HepG2 (cell line): ENCODE results near the gene SERPINA9. TPM values are rescaled to one million over a fixed set of nuclear protein-coding genes. Genes with fewer than 3 reads are reported as not detected.

Source experiments
- DMTF1 ChIP-seq: sonication (generic); formaldehyde crosslinking; IDR thresholded peaks from 2 replicates; pipeline ENCODE4 v1.4.0; 2020; ENCODE audit warnings: mild to moderate bottlenecking, missing genetic modification reagents
- ELF1 ChIP-seq: sonication (generic); formaldehyde crosslinking; IDR thresholded peaks from 2 replicates; pipeline ENCODE4 v1.4.0; 2020; ENCODE audit warnings: missing genetic modification reagents
- ERF ChIP-seq: IDR thresholded peaks from 2 replicates; pipeline ENCODE4 v1.6.1; 2018; ENCODE audit warnings: missing biosample characterization, missing genetic modification reagents
- HDAC1 ChIP-seq: sonication (generic); formaldehyde crosslinking; IDR thresholded peaks from 2 replicates; pipeline ENCODE4 v1.5.1; 2020; ENCODE audit warnings: mild to moderate bottlenecking, missing genetic modification reagents
- HOXA3 ChIP-seq: sonication (generic); formaldehyde crosslinking; IDR thresholded peaks from 2 replicates; pipeline ENCODE4 v1.5.0; 2020; ENCODE audit warnings: missing genetic modification reagents
- KAT8 ChIP-seq: IDR thresholded peaks from 2 replicates; pipeline ENCODE4 v1.6.1; 2016; ENCODE audit warnings: missing genetic modification reagents, missing compliant biosample characterization
- POGZ ChIP-seq: sonication (generic); formaldehyde crosslinking; IDR thresholded peaks from 2 replicates; pipeline ENCODE4 v1.4.0; 2020; ENCODE audit warnings: mild to moderate bottlenecking, missing genetic modification reagents
- POLR2A ChIP-seq, 2 experiments: IDR thresholded peaks; 2 replicates each; pipeline ENCODE4 v1.6.1; 2011; ENCODE audit warnings: low read depth in 2 of 2, low read length in 2 of 2, mild to moderate bottlenecking in 1 of 2, moderate library complexity in 1 of 2; ENCODE audit not compliant: insufficient read depth in 1 of 2
- PRDM4 ChIP-seq: sonication (generic); formaldehyde crosslinking; IDR thresholded peaks from 2 replicates; pipeline ENCODE4 v1.9.0; 2021; ENCODE audit warnings: missing genetic modification reagents, borderline replicate concordance
- SKIL ChIP-seq: sonication (generic); formaldehyde crosslinking; IDR thresholded peaks from 2 replicates; pipeline ENCODE4 v1.8.0; 2022; ENCODE audit warnings: missing genetic modification reagents, mild to moderate bottlenecking, moderate library complexity, borderline replicate concordance
- TBX3 ChIP-seq: fragments of 450-650 bp; IDR thresholded peaks from 2 replicates; pipeline ENCODE4 v1.6.1; 2017; ENCODE audit warnings: antibody characterized with exemption, mild to moderate bottlenecking, inconsistent platforms, borderline replicate concordance
- ZNF20 ChIP-seq: sonication (generic); formaldehyde crosslinking; IDR thresholded peaks from 2 replicates; pipeline ENCODE4 v1.4.0; 2020; ENCODE audit warnings: mild to moderate bottlenecking, moderate library complexity, missing genetic modification reagents
- ZNF597 ChIP-seq: sonication (generic); formaldehyde crosslinking; IDR thresholded peaks from 2 replicates; pipeline ENCODE4 v1.5.0; 2020; ENCODE audit warnings: missing genetic modification reagents
- ZNF747 ChIP-seq: sonication (generic); formaldehyde crosslinking; IDR thresholded peaks from 2 replicates; pipeline ENCODE4 v1.8.1; 2023; ENCODE audit warnings: missing genetic modification reagents, mild to moderate bottlenecking, borderline replicate concordance
- ZNF878 ChIP-seq: sonication (generic); formaldehyde crosslinking; IDR thresholded peaks from 2 replicates; pipeline ENCODE4 v1.8.1; 2023; ENCODE audit warnings: mild to moderate bottlenecking, missing genetic modification reagents, moderate library complexity
- polyA plus RNA-seq, 8 experiments: library from polyadenylated mRNA; depleted of rRNA in 3 of 8; stranded (reverse) in 7 of 8; unstranded in 1 of 8; fragments of >200 nt; fragmentation: Illumina TruSeq in 4 of 8; extraction: Trizol in 4 of 8; gene quantifications; 2 replicates each; pipeline versions ENCODE4 v1.2.1 to v1.2.3, GENCODE V29; 2011 to 2016; ENCODE audit warnings: low read depth in 4 of 8, missing spikeins in 1 of 8, mixed read lengths in 1 of 8; ENCODE audit not compliant: insufficient read depth in 1 of 8
- total RNA-seq, 5 experiments: library from RNA; depleted of rRNA; stranded (reverse); fragments of >200 nt; fragmentation: Illumina TruSeq; extraction: Trizol; gene quantifications; 2 replicates each; pipeline ENCODE4 v1.2.3, GENCODE V29; 2016; ENCODE audit warnings: low read depth in 1 of 5

Gene SERPINA9
- total and polyA plus RNA-seq, 2 of the 13 experiments (the other 11 are each of a cell fraction or from before 2014, with no cell fraction given) = 0.21 TPM; not detected in 1

- TF ChIP-seq DMTF1 (CRISPR knock-in tag) = no peak
- 0 out of 2 replicates have a peak, but pooled peaks have one; percentile 24 for TF ChIP-seq KAT8 (CRISPR knock-in tag)
- no peak for TF ChIP-seq PRDM4 (CRISPR knock-in tag)
- peak; percentile 32; the same call in 1 of the 2 replicates for TF ChIP-seq ZNF878
- no peak for TF ChIP-seq ZNF747
- peak; percentile 85 for TF ChIP-seq SKIL
- peak; percentile 45; the same call in 1 of the 2 replicates for TF ChIP-seq HDAC1
- no peak for TF ChIP-seq ZNF597 (CRISPR knock-in tag)
- TF ChIP-seq POGZ (CRISPR knock-in tag) = peak; percentile 48
- TF ChIP-seq ERF (CRISPR knock-in tag) = peak; percentile 41; the same call in 1 of the 2 replicates
- no peak for TF ChIP-seq ELF1 (CRISPR knock-in tag)
- TF ChIP-seq TBX3 = 0 out of 2 replicates have a peak, but pooled peaks have one; percentile 31
- TF ChIP-seq HOXA3 (CRISPR knock-in tag) = peak; percentile 59; the same call in 1 of the 2 replicates
- no peak for TF ChIP-seq ZNF20 (CRISPR knock-in tag)
- TF ChIP-seq POLR2A (IDR thresholded peaks at IDR 0.05; ENCODE audit: insufficient read depth in 1 of 2, low read depth in 2 of 2, low read length in 2 of 2) = no peak
These were observed 13.0 kb downstream of the SERPINA9 start (continued) for GRCh38 chr14:94462763-94463572.
